Smooth muscle cell (in vitro differentiated cells): ENCODE measurements around the gene SLAMF6. TPM values are rescaled to one million over a fixed set of nuclear protein-coding genes. Genes with fewer than 3 reads are reported as not detected.
"Not testable (repeated sequence)": the region's sequence is repeated elsewhere in the genome, so short reads cannot be mapped to it uniquely, and the experiment has no call there.

ENCODE experiments used
- DNase-seq: peaks from one replicate; lab custom pipeline; 2025; ENCODE audit not compliant: unreplicated experiment; lab: John Stamatoyannopoulos, UW
- H2AFZ ChIP-seq: fragments of 200-600 bp; sonication (generic); 2 replicates; pipeline ENCODE4 v1.6.0; 2016; ENCODE audit warnings: antibody characterized with exemption, low read depth, mild to moderate bottlenecking
- H3F3A ChIP-seq: fragments of 200-600 bp; sonication (generic); 2 replicates; pipeline ENCODE4 v1.6.0; 2017; ENCODE audit warnings: antibody characterized with exemption, low read depth
- H3K27ac ChIP-seq: fragments of 200-600 bp; sonication (generic); 2 replicates; pipeline ENCODE4 v1.5.1; 2016; ENCODE audit warnings: low read depth, mild to moderate bottlenecking
- H3K27me3 ChIP-seq: fragments of 200-600 bp; sonication (generic); 2 replicates; pipeline ENCODE4 v1.6.1; 2016; ENCODE audit warnings: low read depth, mild to moderate bottlenecking
- H3K36me3 ChIP-seq: fragments of 200-600 bp; sonication (generic); 2 replicates; pipeline ENCODE4 v1.5.1; 2016; ENCODE audit warnings: low read depth
- H3K4me1 ChIP-seq: fragments of 200-600 bp; sonication (generic); 2 replicates; pipeline ENCODE4 v1.5.1; 2016; ENCODE audit warnings: low read depth
- H3K4me2 ChIP-seq: fragments of 200-600 bp; sonication (generic); 2 replicates; pipeline ENCODE4 v1.6.0; 2016; ENCODE audit warnings: mild to moderate bottlenecking
- H3K4me3 ChIP-seq: fragments of 200-600 bp; sonication (generic); 2 replicates; pipeline ENCODE4 v1.5.1; 2016; ENCODE audit warnings: mild to moderate bottlenecking
- H3K79me2 ChIP-seq: fragments of 200-600 bp; sonication (generic); 2 replicates; pipeline ENCODE4 v1.6.0; 2016; ENCODE audit warnings: low read depth, mild to moderate bottlenecking
- H3K9ac ChIP-seq: fragments of 200-600 bp; sonication (generic); 2 replicates; pipeline ENCODE4 v1.6.0; 2016; ENCODE audit warnings: low read depth
- H3K9me3 ChIP-seq: fragments of 200-600 bp; sonication (generic); replicated peaks from 2 replicates; pipeline ENCODE4 v1.5.1; 2016; ENCODE audit warnings: low read depth
- H4K20me1 ChIP-seq: fragments of 200-600 bp; sonication (generic); 2 replicates; pipeline ENCODE4 v1.6.0; 2016; ENCODE audit warnings: low read depth
- CTCF ChIP-seq: fragments of 200-600 bp; sonication (generic); IDR thresholded peaks from 2 replicates; pipeline ENCODE4 v1.5.1; 2017; ENCODE audit warnings: borderline replicate concordance, mild to moderate bottlenecking, antibody characterized with exemption; ENCODE audit not compliant: insufficient read depth, poor library complexity, severe bottlenecking
- WGBS: methylation state at CpG from one replicate; pipeline ENCODE4 v1.1.7; 2016; ENCODE audit warnings: low lambda C conversion rate; 5-methylcytosine and 5-hydroxymethylcytosine counted together
- polyA plus RNA-seq: library from polyadenylated mRNA; unstranded; fragments of >200 nt; fragmentation: Nextera tagmentation; extraction: Ambion mirVana; gene quantifications from 2 replicates; pipeline ENCODE4 v1.2.1, GENCODE V29; 2016
- total RNA-seq: library from RNA; depleted of rRNA; stranded (reverse); fragments of >200 nt; gene quantifications from 2 replicates; pipeline ENCODE4 v1.2.3, GENCODE V29; 2014

Gene SLAMF6
- total and polyA plus RNA-seq, 2 experiments from 2014 or later, result not detected

DNA sequence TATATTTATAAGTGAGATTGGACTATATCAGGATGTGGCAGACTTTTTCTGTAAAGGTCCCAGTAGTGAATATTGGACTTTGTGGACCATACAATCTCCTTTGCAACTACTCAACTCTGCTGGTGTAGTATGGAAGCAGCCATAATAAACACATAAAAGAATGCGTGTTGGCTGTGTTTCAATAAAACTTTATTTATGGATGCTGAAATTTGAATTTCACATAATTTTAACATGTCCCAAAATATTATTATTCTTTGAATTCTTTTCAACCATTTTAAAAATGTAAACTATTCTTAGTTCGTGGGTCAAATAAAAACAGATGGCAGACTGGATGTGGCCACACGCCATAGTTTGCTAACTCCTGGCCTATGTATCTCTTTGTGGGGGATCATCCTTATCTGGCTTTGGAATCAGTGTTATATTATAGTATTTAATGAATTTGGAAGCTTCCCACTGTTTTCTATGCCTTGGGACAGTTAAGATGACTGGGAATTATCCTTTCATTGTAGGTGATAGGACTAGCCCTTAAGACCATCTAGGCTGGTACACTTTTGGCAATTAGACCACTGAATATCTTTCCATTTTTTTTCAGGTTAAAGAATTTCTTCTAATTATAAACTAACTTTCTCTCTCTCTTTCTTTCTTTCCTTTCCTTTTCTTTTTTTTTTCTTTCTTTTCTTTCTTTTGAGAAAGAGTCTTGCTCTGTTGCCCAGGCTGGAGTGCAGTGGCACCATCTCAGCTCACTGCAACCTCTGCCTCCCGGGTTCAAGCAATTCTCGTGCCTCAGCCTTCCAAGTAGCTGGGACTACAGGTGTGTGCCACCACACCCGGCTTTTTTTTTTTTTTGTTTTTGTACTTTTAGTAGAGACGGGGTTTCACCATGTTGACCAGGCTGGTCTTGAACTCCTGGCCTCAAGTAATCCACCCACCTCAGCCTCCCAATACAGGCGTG lies 14.9 kb upstream of the SLAMF6 start:
- no peak for DNase-seq
- 94% methylated on average over 8 of the region's 8 CpGs for WGBS

GRCh38 chr1:160534823-160535605 lies 12.0 kb upstream of the SLAMF6 start:
- 91% methylated on average over 3 of the region's 3 CpGs for WGBS
- H2AFZ ChIP-seq, result no peak overlapping the region
- H3F3A ChIP-seq, result peaks cover 3% of the 10 kb centered on the region
- TF ChIP-seq CTCF, result no peak
- H3K36me3 ChIP-seq, result no peaks in the 10 kb centered on the region
- no peak overlapping the region for H3K27ac ChIP-seq
- no peaks in the 10 kb centered on the region for H3K27me3 ChIP-seq
- H3K9me3 ChIP-seq, result no peaks in the 10 kb centered on the region
- H3K9ac ChIP-seq, result no peak overlapping the region
- H3K4me2 ChIP-seq, result no peak overlapping the region
- no peaks in the 10 kb centered on the region for H3K79me2 ChIP-seq
- no peaks in the 10 kb centered on the region for H3K4me1 ChIP-seq
- H4K20me1 ChIP-seq, result no peaks in the 10 kb centered on the region
- DNase-seq, result no peak
- no peak overlapping the region for H3K4me3 ChIP-seq

More for the DNA sequence above, 14.9 kb upstream of the SLAMF6 start:
- TF ChIP-seq CTCF, result no peak
- no peak overlapping the region for H3K9ac ChIP-seq
- no peak overlapping the region for H3K27ac ChIP-seq
- H3K79me2 ChIP-seq, result no peaks in the 10 kb centered on the region
- H2AFZ ChIP-seq, result no peak overlapping the region
- no peak overlapping the region for H3K4me3 ChIP-seq
- no peaks in the 10 kb centered on the region for H3K27me3 ChIP-seq
- H3F3A ChIP-seq, result peaks cover 3% of the 10 kb centered on the region
- H3K9me3 ChIP-seq, result no peaks in the 10 kb centered on the region
- no peak overlapping the region for H3K4me2 ChIP-seq
- H4K20me1 ChIP-seq, result no peaks in the 10 kb centered on the region
- no peaks in the 10 kb centered on the region for H3K36me3 ChIP-seq
- H3K4me1 ChIP-seq, result peaks cover 7% of the 10 kb centered on the region

- H3K4me2 ChIP-seq, H3K27ac ChIP-seq, H3K4me3 ChIP-seq, H3K9me3 ChIP-seq, H3K27me3 ChIP-seq, H3F3A ChIP-seq, H3K36me3 ChIP-seq, H2AFZ ChIP-seq, DNase-seq, H3K9ac ChIP-seq, H3K79me2 ChIP-seq, H4K20me1 ChIP-seq, H3K4me1 ChIP-seq: not testable (repeated sequence)
- 96% methylated on average over 5 of the region's 5 CpGs for WGBS
These were observed 9.4 kb upstream of the SLAMF6 start for GRCh38 chr1:160532557-160532813.

DNA sequence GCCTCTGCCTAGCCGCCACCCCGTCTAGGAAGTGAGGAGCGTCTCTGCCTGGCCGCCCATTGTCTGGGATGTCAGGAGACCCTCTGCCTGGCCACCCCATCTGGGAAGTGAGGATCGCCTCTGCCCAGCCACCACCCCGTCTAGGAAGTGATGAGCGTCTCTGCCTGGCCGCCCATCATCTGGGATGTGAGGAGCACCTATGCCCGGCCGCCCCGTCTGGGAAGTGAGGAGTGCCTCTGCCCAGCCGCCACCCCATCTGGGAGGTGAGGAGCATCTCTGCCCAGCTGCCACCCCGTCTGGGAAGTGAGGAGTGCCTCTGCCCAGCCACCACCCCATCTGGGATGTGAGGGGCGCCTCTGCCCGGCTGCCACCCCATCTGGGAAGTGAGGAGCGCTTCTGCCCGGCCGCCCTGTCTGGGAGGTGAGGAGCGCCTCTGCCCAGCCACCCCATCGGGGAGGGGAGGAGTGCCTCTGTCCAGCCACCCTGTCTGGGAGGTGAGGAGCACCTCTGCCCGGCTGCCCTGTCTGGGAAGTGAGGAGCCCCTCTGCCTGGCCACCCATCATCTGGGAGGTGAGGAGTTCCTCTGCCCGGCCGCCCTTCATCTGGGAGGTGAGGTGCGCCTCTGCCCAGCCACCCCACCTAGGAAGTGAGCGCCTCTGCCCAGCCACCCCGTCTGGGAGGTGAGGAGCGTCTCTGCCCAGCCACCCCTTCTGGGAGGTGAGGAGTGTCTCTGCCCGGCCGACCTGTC lies 8.9 kb upstream of the SLAMF6 start:
- DNase-seq, H3K27ac ChIP-seq, H3K4me2 ChIP-seq, H3K79me2 ChIP-seq, H3K36me3 ChIP-seq, H3K4me1 ChIP-seq, H3K27me3 ChIP-seq, H3K9ac ChIP-seq, H3K9me3 ChIP-seq, H3K4me3 ChIP-seq, H4K20me1 ChIP-seq, H3F3A ChIP-seq, H2AFZ ChIP-seq: not testable (repeated sequence)
- 94% methylated on average over 29 of the region's 29 CpGs for WGBS

GRCh38 chr1:160529401-160529952 lies 6.4 kb upstream of the SLAMF6 start:
- not testable (repeated sequence) for H3K27ac ChIP-seq, H3K9ac ChIP-seq, H3K9me3 ChIP-seq, H2AFZ ChIP-seq, H3K4me2 ChIP-seq, H3K27me3 ChIP-seq, H3K79me2 ChIP-seq, H3K4me1 ChIP-seq, H3F3A ChIP-seq, DNase-seq, H3K4me3 ChIP-seq, H4K20me1 ChIP-seq, H3K36me3 ChIP-seq
- WGBS, result 82% methylated on average over 7 of the region's 7 CpGs

DNA sequence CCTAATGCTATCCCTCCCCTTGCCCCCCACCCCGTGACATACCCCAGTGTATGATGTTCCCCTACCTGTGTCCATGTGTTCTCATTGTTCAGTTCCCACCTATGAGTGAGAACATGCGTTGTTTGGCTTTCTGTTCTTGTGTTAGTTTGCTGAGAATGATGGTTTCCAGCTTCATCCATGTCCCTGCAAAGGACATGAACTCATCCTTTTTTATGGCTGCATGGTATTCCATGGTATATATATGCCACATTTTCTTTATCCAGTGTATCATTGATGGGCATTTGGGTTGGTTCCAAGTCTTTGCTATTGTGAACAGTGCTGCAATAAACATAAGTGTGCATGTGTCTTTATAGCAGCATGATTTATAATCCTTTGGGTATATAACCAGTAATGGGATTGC lies 734 bp upstream of the SLAMF6 start:
- H3F3A ChIP-seq, H3K4me1 ChIP-seq, H3K27ac ChIP-seq, H3K4me3 ChIP-seq, DNase-seq, H3K36me3 ChIP-seq, H4K20me1 ChIP-seq, H2AFZ ChIP-seq, H3K27me3 ChIP-seq, H3K9ac ChIP-seq, H3K79me2 ChIP-seq, H3K9me3 ChIP-seq, H3K4me2 ChIP-seq: not testable (repeated sequence)
- WGBS, result 95% methylated on average over 2 of the region's 2 CpGs
